Muscle layer of duodenum (tissue), 2 donors: Measurements from ENCODE around the gene HTT.

Experiments used
- H3K27ac ChIP-seq: one replicate; pipeline ENCODE4 v1.7.0; 2013; ENCODE audit warnings: mild to moderate bottlenecking, low read length
- H3K27me3 ChIP-seq: one replicate; pipeline ENCODE4 v1.7.0; 2013; ENCODE audit warnings: low read depth, mild to moderate bottlenecking, control low read depth, low read length
- H3K36me3 ChIP-seq, 2 donors: one replicate each; pipeline ENCODE4 v1.7.0; 2013; ENCODE audit warnings: low read length in 2 of 2, control low read depth in 1 of 2, mild to moderate bottlenecking in 1 of 2; ENCODE audit not compliant: insufficient read depth in 2 of 2, control insufficient read depth in 1 of 2
- H3K4me1 ChIP-seq, 2 donors: one replicate each; pipeline ENCODE4 v1.7.0; 2013; ENCODE audit warnings: low read length in 2 of 2, mild to moderate bottlenecking in 2 of 2, control low read depth in 1 of 2, moderate library complexity in 1 of 2; ENCODE audit not compliant: insufficient read depth in 2 of 2, control insufficient read depth in 1 of 2
- H3K4me3 ChIP-seq, 2 donors: one replicate each; pipeline ENCODE4 v1.7.0; 2013; ENCODE audit warnings: low read length in 2 of 2, low read depth in 1 of 2, mild to moderate bottlenecking in 1 of 2
- H3K9me3 ChIP-seq, 2 donors: one replicate each; pipeline ENCODE4 v1.7.0; 2013; ENCODE audit warnings: low read length in 2 of 2, control low read depth in 1 of 2, mild to moderate bottlenecking in 1 of 2; ENCODE audit not compliant: control insufficient read depth in 1 of 2
- donor health status: healthy.

HTT gene

DNA sequence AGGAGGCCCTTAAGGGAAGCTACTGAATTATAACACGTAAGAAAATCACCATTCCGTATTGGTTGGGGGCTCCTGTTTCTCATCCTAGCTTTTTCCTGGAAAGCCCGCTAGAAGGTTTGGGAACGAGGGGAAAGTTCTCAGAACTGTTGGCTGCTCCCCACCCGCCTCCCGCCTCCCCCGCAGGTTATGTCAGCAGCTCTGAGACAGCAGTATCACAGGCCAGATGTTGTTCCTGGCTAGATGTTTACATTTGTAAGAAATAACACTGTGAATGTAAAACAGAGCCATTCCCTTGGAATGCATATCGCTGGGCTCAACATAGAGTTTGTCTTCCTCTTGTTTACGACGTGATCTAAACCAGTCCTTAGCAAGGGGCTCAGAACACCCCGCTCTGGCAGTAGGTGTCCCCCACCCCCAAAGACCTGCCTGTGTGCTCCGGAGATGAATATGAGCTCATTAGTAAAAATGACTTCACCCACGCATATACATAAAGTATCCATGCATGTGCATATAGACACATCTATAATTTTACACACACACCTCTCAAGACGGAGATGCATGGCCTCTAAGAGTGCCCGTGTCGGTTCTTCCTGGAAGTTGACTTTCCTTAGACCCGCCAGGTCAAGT, 167.5 kb downstream of the HTT start:
- H3K27ac ChIP-seq: no peak overlapping the region
- peaks cover 3 to 31% of the 10 kb centered on the region in 2 donors for H3K36me3 ChIP-seq
- no peaks in the 10 kb centered on the region for H3K9me3 ChIP-seq
- H3K4me1 ChIP-seq: peaks cover 4 to 13% of the 10 kb centered on the region in 2 donors
- peak overlapping the region in 1 of 2 donors; percentile 6 for H3K4me3 ChIP-seq
- H3K27me3 ChIP-seq: no peaks in the 10 kb centered on the region

DNA sequence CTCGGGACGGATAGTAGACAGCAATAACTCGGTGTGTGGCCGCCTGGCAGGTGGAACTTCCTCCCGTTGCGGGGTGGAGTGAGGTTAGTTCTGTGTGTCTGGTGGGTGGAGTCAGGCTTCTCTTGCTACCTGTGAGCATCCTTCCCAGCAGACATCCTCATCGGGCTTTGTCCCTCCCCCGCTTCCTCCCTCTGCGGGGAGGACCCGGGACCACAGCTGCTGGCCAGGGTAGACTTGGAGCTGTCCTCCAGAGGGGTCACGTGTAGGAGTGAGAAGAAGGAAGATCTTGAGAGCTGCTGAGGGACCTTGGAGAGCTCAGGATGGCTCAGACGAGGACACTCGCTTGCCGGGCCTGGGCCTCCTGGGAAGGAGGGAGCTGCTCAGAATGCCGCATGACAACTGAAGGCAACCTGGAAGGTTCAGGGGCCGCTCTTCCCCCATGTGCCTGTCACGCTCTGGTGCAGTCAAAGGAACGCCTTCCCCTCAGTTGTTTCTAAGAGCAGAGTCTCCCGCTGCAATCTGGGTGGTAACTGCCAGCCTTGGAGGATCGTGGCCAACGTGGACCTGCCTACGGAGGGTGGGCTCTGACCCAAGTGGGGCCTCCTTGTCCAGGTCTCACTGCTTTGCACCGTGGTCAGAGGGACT, 168.8 kb downstream of the HTT start:
- no peaks in the 10 kb centered on the region for H3K27me3 ChIP-seq
- H3K9me3 ChIP-seq: no peaks in the 10 kb centered on the region
- peaks cover 3 to 20% of the 10 kb centered on the region in 2 donors for H3K36me3 ChIP-seq
- H3K4me1 ChIP-seq: peaks cover 4 to 13% of the 10 kb centered on the region in 2 donors
- H3K27ac ChIP-seq: no peak overlapping the region
- H3K4me3 ChIP-seq: no peak overlapping the region

DNA sequence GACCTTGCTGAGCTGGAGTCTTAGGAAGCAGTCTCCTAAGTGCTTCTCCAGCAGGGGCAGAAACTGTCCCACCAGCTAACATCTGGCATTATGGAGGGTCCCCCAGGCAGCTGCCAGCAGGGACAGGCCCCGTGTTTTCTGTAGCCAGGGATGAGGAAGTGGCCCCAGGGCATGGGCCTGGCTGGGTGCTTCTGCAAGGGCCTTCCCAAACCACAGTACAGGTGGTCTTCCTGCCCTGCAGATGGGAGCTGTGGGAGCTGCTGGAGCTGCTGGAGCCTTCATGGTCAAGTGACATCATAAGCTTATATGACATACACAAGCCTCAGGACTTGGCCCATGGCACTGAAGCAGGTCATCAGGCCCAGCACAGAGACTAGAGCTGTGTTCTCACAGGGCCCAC, 169.5 kb downstream of the HTT start:
- H3K9me3 ChIP-seq: no peaks in the 10 kb centered on the region
- peaks cover 3 to 14% of the 10 kb centered on the region in 2 donors for H3K36me3 ChIP-seq
- H3K4me1 ChIP-seq: peaks cover 4 to 13% of the 10 kb centered on the region in 2 donors
- H3K27ac ChIP-seq: no peak overlapping the region
- H3K27me3 ChIP-seq: no peaks in the 10 kb centered on the region
- no peak overlapping the region for H3K4me3 ChIP-seq

DNA sequence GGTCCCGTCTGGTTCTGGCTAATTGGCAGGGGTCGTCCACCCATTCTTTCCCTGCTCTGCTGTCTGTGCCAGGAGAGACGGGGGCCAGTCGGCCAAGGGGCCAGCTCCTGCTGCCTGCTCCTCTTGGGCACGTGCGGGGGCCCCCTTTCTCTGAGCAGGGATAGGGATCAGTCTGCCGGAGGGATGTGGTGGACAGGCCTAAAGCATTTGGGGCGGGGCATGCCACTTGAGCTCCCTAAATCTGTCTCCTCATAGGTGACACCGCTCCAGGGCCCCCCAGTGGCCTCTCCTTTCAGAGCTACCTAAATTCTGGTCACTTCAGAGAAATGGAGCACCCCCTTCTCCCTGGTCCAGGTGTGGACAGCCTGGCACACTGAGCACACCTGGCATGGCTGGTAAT, 170.3 kb downstream of the HTT start:
- H3K4me3 ChIP-seq: no peak overlapping the region
- H3K27ac ChIP-seq: no peak overlapping the region
- peaks cover 0 to 6% of the 10 kb centered on the region in 2 donors for H3K36me3 ChIP-seq
- H3K9me3 ChIP-seq: no peaks in the 10 kb centered on the region
- no peaks in the 10 kb centered on the region for H3K27me3 ChIP-seq
- H3K4me1 ChIP-seq: peaks cover 4 to 13% of the 10 kb centered on the region in 2 donors

DNA sequence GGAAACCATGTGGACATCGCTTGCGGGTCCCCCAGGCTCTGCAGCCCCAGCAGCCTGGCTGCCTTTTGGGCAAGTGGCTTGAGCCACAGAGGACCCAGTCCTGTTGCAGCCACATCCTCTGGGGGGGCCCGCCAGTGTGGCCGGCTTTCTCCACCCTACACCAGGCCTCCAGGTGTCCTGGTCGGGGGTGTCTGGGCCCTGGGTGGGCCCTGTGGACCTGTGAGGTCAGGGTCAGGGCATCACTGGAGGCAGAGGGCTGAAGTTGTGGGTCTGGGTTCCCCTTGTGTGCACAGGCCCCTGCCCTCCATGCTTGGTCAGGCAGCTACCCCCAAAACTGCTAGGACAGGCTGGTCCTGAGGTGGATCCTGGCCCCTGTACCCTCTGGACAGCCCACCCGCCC, 171.2 kb downstream of the HTT start:
- Histone ChIP-seq H3K4me1 (peaks cover 2 to 10% of the 10 kb centered on the region in 2 donors), H3K4me3 (no peak overlapping the region), H3K36me3 (no peaks in the 10 kb centered on the region), H3K9me3 (no peaks in the 10 kb centered on the region), H3K27ac (no peak overlapping the region), H3K27me3 (no peaks in the 10 kb centered on the region)

DNA sequence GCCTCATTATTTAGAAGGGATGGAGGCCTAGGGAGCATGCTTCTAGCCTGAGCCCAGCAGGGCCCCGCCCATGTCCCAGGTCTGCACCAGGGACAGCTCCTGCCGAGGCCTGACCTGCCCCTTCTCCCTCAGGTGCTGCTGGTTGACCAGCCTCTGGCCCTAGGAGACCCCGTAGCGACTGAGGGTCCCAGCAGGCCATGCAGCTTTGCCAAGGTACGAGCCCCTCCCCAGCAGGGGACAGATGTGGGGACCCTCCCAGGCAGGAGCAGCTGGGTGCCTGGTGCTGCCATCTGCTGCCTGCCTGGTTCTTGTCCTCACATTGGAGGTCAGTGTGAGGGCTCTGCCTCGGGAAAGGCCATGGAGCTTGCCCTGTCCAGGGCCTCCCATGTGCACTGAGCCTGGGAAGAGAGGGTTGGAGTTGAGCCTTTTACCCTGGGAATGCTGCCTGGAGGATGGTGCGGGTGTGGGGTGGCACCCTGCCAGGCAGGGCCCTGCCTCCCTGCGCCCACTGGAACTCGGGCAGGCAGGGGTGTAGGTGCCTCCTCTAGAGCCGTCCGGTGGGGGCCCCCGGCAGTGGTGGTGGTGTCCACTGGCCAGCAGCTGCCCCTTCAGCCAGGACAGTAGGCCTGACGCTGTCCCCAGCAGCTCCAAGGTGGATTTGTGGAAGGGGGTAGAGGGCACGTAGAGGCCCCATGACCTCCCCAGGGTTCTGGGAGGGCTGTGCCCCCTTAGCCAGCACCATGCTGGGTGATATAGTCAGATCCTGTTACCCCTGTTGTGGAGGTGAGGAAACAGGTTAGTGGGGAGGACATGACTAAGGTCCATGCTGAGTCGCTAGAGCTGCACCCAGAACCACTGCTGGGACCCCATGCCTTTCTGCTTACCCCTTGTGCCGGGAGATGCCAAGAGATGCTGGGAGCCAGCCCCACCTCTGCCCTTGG, 172.2 kb downstream of the HTT start:
- H3K27ac ChIP-seq: no peak overlapping the region
- no peak overlapping the region for H3K4me3 ChIP-seq
- no peaks in the 10 kb centered on the region for H3K27me3 ChIP-seq
- H3K36me3 ChIP-seq: no peaks in the 10 kb centered on the region
- H3K9me3 ChIP-seq: no peaks in the 10 kb centered on the region
- peaks cover 0 to 5% of the 10 kb centered on the region in 2 donors for H3K4me1 ChIP-seq

DNA sequence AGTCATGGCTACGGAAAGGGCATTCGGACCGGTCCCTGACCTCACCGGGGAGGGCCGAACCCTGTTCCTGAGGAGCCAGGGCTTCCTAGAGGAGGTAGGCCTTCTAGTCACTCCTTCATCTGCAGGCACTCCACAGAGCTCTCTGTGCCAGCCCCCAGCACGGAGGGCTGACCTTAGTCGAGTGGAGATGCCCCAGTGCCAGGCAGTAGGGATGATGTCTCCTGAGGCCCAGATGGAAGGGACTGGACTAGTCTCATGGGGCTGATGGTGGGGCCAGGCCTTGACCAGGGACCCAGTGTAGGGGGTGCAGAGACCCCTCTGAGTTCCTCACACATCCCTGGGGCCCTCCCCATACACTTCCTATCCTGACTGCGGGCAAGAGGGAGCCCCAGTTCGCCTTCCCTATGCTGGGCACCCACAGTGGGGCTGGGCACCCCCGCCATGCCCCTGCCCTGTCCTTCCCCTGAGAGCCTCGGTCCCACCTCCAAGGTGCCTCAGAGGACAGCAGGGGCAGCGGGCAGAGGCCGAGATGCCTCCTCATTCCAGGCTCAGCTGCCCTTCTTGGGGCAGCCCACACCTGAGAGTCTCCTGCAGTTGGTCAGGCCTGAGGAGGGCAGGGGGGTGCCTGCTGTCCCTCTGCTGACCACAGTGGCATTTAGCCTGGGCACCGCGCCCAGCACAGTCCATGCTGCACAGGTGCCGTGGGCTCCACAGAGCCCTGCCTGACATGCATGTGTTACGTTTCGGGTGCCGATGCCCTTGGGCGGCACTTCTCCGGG, 173.1 kb downstream of the HTT start:
- Histone ChIP-seq H3K9me3 (no peaks in the 10 kb centered on the region), H3K27me3 (no peaks in the 10 kb centered on the region), H3K27ac (no peak overlapping the region), H3K36me3 (no peaks in the 10 kb centered on the region), H3K4me1 (peaks cover 0 to 5% of the 10 kb centered on the region in 2 donors), H3K4me3 (no peak overlapping the region)

DNA sequence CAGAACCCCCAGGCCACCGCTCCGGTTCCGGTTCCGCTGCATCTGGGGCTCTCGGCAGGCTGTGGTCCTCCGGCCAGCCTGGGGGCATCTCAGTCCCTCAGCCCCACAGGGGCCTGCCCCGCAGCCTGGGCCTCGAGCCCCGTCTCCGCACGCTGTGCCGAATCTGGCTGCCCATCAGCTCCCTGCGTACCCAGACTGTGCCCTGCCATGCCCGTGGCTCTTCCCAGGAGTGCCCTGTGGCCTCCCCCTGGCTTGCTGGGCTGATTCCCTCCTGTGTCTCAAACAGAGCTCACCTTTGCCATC, 173.6 kb downstream of the HTT start:
- peaks cover 0 to 5% of the 10 kb centered on the region in 2 donors for H3K4me1 ChIP-seq

DNA sequence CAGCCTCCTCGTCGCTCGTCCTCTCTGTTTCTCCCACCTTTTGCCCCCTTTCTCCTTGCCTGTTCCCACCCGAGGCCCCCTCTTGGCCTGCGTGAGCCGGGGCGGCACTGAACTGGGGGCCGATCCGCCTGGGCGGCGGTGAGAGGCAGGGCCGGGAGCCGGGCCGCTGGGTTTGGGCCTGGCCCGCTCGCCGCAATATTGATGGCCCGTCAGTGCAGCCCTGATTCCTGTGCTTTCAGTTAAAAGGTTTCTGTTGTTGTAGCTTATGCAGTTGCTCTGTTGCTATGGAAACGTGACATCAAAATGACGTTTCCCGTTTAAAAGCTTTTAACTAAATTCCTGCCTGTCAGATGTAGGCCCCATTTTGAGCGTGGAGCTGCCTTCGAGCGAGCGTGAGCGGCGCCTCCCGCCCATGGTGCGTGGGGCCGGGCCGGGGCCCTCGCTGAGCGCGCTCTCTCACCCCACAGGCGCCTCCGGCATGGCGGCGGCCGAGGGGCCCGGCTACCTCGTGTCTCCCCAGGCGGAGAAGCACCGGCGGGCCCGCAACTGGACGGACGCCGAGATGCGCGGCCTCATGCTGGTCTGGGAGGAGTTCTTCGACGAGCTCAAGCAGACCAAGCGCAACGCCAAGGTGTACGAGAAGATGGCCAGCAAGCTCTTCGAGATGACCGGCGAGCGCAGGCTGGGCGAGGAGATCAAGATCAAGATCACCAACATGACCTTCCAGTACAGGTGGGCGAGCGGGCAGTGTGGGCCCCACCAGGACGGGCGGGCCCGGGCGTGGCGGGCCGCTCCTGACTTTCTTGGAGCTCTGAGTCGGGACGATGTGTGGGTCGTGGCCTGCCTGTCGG, 174.6 kb downstream of the HTT start, which contains the start of gene MSANTD1:
Gene MSANTD1 (plus strand): TSS at position 349 of the 851 bp plus-strand sequence. CDS start 64 bp downstream, at position 413.
- peaks cover 0 to 8% of the 10 kb centered on the region in 2 donors for H3K36me3 ChIP-seq

More for the DNA sequence above, 173.6 kb downstream of the HTT start:
- Histone ChIP-seq H3K4me3 (no peak overlapping the region), H3K27ac (no peak overlapping the region), H3K9me3 (no peaks in the 10 kb centered on the region), H3K36me3 (no peaks in the 10 kb centered on the region), H3K27me3 (no peaks in the 10 kb centered on the region)

DNA sequence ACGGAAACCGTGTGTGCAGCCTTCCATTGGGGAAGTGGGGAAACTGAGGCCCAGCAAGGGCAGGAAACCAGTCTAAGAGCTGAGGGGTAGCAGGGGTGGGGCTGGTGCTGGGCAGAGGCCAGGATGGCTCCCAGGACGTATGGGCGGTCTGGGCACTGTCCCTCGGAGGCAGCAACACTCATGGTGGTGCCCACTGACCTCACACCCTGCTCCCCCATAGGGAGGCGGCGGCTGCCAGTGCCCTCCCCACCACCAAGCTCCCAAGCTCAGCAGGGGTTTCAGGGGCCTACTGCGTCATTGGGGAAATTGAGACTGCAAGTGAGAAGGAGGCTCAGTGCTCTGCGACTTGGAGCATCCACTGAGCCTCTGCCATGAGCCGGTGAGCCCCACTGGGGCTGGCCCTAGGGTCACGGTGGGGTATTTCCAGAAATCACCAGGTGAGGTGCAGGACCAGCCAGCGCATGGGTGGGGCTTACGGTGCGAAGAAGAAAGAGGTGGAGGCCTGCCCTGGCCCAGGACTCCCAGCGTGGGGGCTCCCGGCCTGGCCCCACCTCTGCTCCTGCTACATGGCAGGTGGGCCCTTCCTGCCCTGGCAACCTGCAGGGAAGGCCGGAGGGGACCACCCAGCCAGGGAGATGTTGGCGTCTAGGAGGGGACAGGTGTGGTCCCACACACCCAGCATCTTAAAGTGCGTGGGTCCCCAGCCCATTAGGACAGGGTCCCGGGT, 175.4 kb downstream of the HTT start:
- Histone ChIP-seq H3K9me3 (no peaks in the 10 kb centered on the region), H3K36me3 (peaks cover 0 to 8% of the 10 kb centered on the region in 2 donors), H3K27me3 (no peaks in the 10 kb centered on the region), H3K4me1 (peaks cover 0 to 5% of the 10 kb centered on the region in 2 donors), H3K27ac (no peak overlapping the region), H3K4me3 (no peak overlapping the region)

More for the DNA sequence above, 174.6 kb downstream of the HTT start, which contains the start of gene MSANTD1:
- Histone ChIP-seq H3K4me3 (no peak within 1 kb of the TSS), H3K27ac (no peak within 1 kb of the TSS), H3K4me1 (peaks cover 0 to 5% of the 10 kb centered on the region in 2 donors), H3K27me3 (no peaks in the 10 kb centered on the region), H3K9me3 (no peaks in the 10 kb centered on the region)
